Lower leg skin (tissue), 3 donors: ENCODE results near the gene YTHDC2.

Source experiments
- CTCF ChIP-seq, 3 donors: fragments of 450-650 bp; IDR thresholded peaks; one replicate each; pipeline ENCODE4 v1.5.1; 2016; ENCODE audit warnings: antibody characterized with exemption in 3 of 3, mild to moderate bottlenecking in 3 of 3, moderate library complexity in 2 of 3
- POLR2A ChIP-seq, 2 donors: fragments of 450-650 bp; IDR thresholded peaks; one replicate each; pipeline ENCODE4 v1.6.1; 2016 to 2017; ENCODE audit warnings: antibody characterized with exemption in 2 of 2, mild to moderate bottlenecking in 1 of 2, moderate library complexity in 1 of 2

GRCh38 chr5:113600255-113600905, 86.9 kb downstream of the YTHDC2 start:
- no peak for TF ChIP-seq CTCF (IDR thresholded peaks at IDR 0.05)
- TF ChIP-seq POLR2A (IDR thresholded peaks at IDR 0.05): no peak
